Spleen (tissue), 11 donors: ENCODE measurements around the gene ACYP2. TPM values are rescaled to one million over a fixed set of nuclear protein-coding genes. Genes with fewer than 3 reads are reported as not detected.
A peak's percentile ranks its signal among the peaks of the same experiment; 100 is the strongest.

Experiments
- DNase-seq: peaks from one replicate; pipeline ENCODE4 v3.0.0-alpha.2; 2020
- H3K27ac ChIP-seq, 8 donors: fragments of 200-600 bp; sonication (generic) in 7 of 8; 1 replicate in 4 of 8; 2 replicates in 4 of 8; pipeline versions ENCODE4 v1.5.0 to v1.8.0; 2016 to 2021; ENCODE audit warnings: inconsistent platforms in 4 of 8, mild to moderate bottlenecking in 4 of 8, moderate library complexity in 1 of 8
- H3K27me3 ChIP-seq, 7 donors: fragments of 200-600 bp; sonication (generic) in 6 of 7; replicated peaks in 1 of 7; 1 replicate in 4 of 7; 2 replicates in 3 of 7; pipeline versions ENCODE4 v1.5.0 to v1.8.0; 2016 to 2021; ENCODE audit warnings: inconsistent platforms in 3 of 7, mild to moderate bottlenecking in 1 of 7
- H3K36me3 ChIP-seq, 6 donors: fragments of 200-600 bp; sonication (generic) in 5 of 6; 1 replicate in 4 of 6; 2 replicates in 2 of 6; pipeline versions ENCODE4 v1.5.0 to v1.8.0; 2016 to 2021; ENCODE audit warnings: inconsistent platforms in 2 of 6
- H3K4me1 ChIP-seq, 6 donors: fragments of 200-600 bp; sonication (generic) in 5 of 6; 1 replicate in 3 of 6; 2 replicates in 3 of 6; pipeline versions ENCODE4 v1.5.0 to v1.8.0; 2016 to 2021; ENCODE audit warnings: inconsistent platforms in 3 of 6
- H3K4me3 ChIP-seq, 8 donors: fragments of 200-600 bp; sonication (generic) in 7 of 8; 1 replicate in 4 of 8; 2 replicates in 4 of 8; pipeline versions ENCODE4 v1.5.0 to v1.8.0; 2016 to 2021; ENCODE audit warnings: inconsistent platforms in 4 of 8, mild to moderate bottlenecking in 4 of 8, moderate library complexity in 2 of 8
- H3K9me3 ChIP-seq, 8 donors: fragments of 200-600 bp; sonication (generic) in 7 of 8; 1 replicate in 4 of 8; 2 replicates in 4 of 8; pipeline versions ENCODE4 v1.5.0 to v1.8.0; 2016 to 2021; ENCODE audit warnings: inconsistent platforms in 4 of 8
- POLR2A ChIP-seq, 3 donors: fragments of 450-650 bp; IDR thresholded peaks; one replicate each; pipeline ENCODE4 v1.5.1; 2017; ENCODE audit warnings: antibody characterized with exemption in 3 of 3, mild to moderate bottlenecking in 1 of 3
- POLR2AphosphoS5 ChIP-seq, 3 donors: sonication (generic); formaldehyde crosslinking; IDR thresholded peaks; one replicate each; pipeline ENCODE4 v1.5.1; 2017; ENCODE audit warnings: antibody characterized with exemption in 3 of 3
- WGBS, 5 donors: extraction: QIAGEN DNeasy Blood & Tissue Kit in 3 of 5; methylation state at CpG; one replicate each; pipeline versions ENCODE4 v1.1.5 to v1.1.7; 2013 to 2018; 5-methylcytosine and 5-hydroxymethylcytosine counted together
- intact Hi-C: fragments of 100-400 bp; cut with DNase I; formaldehyde crosslinking; loops from one replicate; pipeline ENCODE4 v1.15.0; 2023; ENCODE audit warnings: low total_unique reads
- polyA plus RNA-seq, 3 donors: library from polyadenylated mRNA; stranded (reverse); fragments of 200-250 nt; gene quantifications; one replicate each; pipeline ENCODE4 v1.2.1, GENCODE V29; 2013
- total RNA-seq, 7 donors: library from RNA; depleted of rRNA in 3 of 7; stranded (reverse); fragments of >200 nt in 3 of 7; fragmentation: NEBNext Ultra II Directional in 4 of 7; extraction: Animal tissue kit (Norgen Biotek cat#: 25700) in 4 of 7; gene quantifications; one replicate each; pipeline versions ENCODE4 v1.1.0 to v1.2.1, GENCODE V29; 2016 to 2021
- TF ChIP-seq, protein P1 (sequence below), 11 experiments: fragments of 200-600 bp in 7 of 11; fragments of 450-650 bp in 4 of 11; sonication (generic) in 4 of 11; IDR thresholded peaks in 8 of 11; conservative IDR thresholded peaks in 3 of 11; 1 replicate in 7 of 11; 2 replicates in 4 of 11; pipeline versions ENCODE4 v1.4.0 to v1.8.0; 2016 to 2021; ENCODE audit warnings: antibody characterized with exemption in 11 of 11, inconsistent platforms in 4 of 11, mild to moderate bottlenecking in 1 of 11
- donor health status: healthy with polysubstance abuse.
- donor health status: DM: no; HTN: no; CAD: no; lungs with moderate emphysema.
- donor health status: DM: no; HTN: no; CAD: no.
- donor health status: Bipolar disorder and iron deficiency.
- donor health status: healthy.
- donor health status: DM: no; HTN: no; CAD: no.
- donor health status: DM: yes; HTN: yes; CAD: no.

The ACYP2 gene
- total and polyA plus RNA-seq, 10 donors = 14.6 to 32.3 (median 21.7) TPM

DNA sequence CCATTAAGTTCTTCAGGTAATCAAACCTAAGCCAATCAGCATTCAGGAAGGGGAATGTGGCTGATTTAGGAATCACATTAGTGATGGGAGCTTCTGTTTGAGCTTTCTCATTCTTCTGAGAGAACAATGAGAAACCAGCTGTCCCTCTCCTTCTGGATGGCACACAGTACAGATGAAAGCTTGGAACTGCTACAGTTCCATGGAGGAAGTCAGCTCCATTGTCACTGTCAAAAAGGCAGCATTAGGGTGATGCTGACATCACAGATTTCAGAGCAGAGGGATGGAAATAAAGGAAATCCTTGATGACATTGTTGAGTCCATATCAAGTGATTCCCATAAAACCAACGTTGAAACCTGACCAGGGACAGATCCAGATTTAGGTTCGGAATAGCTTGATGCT lies 36.1 kb upstream of the ACYP2 start:
- no peak for TF ChIP-seq POLR2AphosphoS5 (IDR thresholded peaks at IDR 0.05)
- TF ChIP-seq, protein P1, sequence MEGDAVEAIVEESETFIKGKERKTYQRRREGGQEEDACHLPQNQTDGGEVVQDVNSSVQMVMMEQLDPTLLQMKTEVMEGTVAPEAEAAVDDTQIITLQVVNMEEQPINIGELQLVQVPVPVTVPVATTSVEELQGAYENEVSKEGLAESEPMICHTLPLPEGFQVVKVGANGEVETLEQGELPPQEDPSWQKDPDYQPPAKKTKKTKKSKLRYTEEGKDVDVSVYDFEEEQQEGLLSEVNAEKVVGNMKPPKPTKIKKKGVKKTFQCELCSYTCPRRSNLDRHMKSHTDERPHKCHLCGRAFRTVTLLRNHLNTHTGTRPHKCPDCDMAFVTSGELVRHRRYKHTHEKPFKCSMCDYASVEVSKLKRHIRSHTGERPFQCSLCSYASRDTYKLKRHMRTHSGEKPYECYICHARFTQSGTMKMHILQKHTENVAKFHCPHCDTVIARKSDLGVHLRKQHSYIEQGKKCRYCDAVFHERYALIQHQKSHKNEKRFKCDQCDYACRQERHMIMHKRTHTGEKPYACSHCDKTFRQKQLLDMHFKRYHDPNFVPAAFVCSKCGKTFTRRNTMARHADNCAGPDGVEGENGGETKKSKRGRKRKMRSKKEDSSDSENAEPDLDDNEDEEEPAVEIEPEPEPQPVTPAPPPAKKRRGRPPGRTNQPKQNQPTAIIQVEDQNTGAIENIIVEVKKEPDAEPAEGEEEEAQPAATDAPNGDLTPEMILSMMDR (IDR thresholded peaks at IDR 0.05 in 8 of 11, conservative IDR thresholded peaks at IDR 0.05 in 3 of 11) = no peak
- no peak overlapping the region for H3K4me3 ChIP-seq
- intact Hi-C loops = no loop called here
- no peaks in the 10 kb centered on the region for H3K27me3 ChIP-seq
- DNase-seq = no peak
- H3K9me3 ChIP-seq = no peaks in the 10 kb centered on the region
- H3K4me1 ChIP-seq = no peaks in the 10 kb centered on the region
- peaks cover 0 to 7% (median 0%) of the 10 kb centered on the region in 6 donors for H3K36me3 ChIP-seq
- 63 to 83% (median 79%) methylated on average over 2 of the region's 2 CpGs for WGBS, 5 donors
- no peak overlapping the region for H3K27ac ChIP-seq

DNA sequence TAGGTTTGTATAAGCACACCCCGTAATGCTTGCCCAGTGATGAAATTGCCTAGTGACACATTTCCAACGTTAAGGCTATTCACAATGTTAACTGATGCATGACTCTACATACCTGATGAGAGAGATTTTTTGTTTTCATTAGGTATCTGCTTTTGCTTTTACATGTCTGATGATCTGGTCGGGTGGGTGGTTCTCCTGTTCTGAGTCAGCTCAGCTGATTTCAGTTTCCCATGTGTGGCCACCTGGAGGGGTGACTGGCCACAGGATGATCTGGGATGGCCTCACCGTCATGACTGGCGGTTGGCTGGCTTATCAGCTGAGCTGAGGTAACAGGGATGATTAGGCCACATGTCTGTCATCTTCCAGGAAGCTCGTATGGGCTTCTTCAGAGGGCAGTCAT lies 33.8 kb upstream of the ACYP2 start:
- no peak for DNase-seq
- TF ChIP-seq POLR2A (IDR thresholded peaks at IDR 0.05) (no peak), POLR2AphosphoS5 (IDR thresholded peaks at IDR 0.05) (no peak)
- TF ChIP-seq, protein P1 (IDR thresholded peaks at IDR 0.05 in 8 of 11, conservative IDR thresholded peaks at IDR 0.05 in 3 of 11) = no peak
- Histone ChIP-seq H3K36me3 (peaks cover 0 to 7% (median 0%) of the 10 kb centered on the region in 6 donors), H3K9me3 (no peaks in the 10 kb centered on the region), H3K4me3 (no peak overlapping the region), H3K4me1 (no peaks in the 10 kb centered on the region), H3K27me3 (no peaks in the 10 kb centered on the region), H3K27ac (no peak overlapping the region)
- intact Hi-C loops = no loop called here
- WGBS, 5 donors = 59 to 84% (median 75%) methylated on average over 6 of the region's 6 CpGs

GRCh38 chr2:54083021-54083420 lies 32.4 kb upstream of the ACYP2 start:
- WGBS, 5 donors = 89 to 96% (median 96%) methylated on average over 6 of the region's 6 CpGs
- intact Hi-C loops = no loop called here
- no peak for DNase-seq

GRCh38 chr2:54083445-54083844 lies 32.0 kb upstream of the ACYP2 start:
- no peaks in the 10 kb centered on the region for H3K27me3 ChIP-seq
- DNase-seq = no peak
- no peaks in the 10 kb centered on the region for H3K4me1 ChIP-seq
- TF ChIP-seq POLR2A (IDR thresholded peaks at IDR 0.05) = no peak
- no peak for TF ChIP-seq POLR2AphosphoS5 (IDR thresholded peaks at IDR 0.05)
- no peak overlapping the region for H3K27ac ChIP-seq
- H3K9me3 ChIP-seq = no peaks in the 10 kb centered on the region
- intact Hi-C loops = no loop called here
- 94 to 100% (median 97%) methylated on average over 1 of the region's 1 CpG for WGBS, 5 donors
- H3K4me3 ChIP-seq = no peak overlapping the region
- peaks cover 0 to 7% (median 0%) of the 10 kb centered on the region in 6 donors for H3K36me3 ChIP-seq

More at GRCh38 chr2:54083021-54083420, 32.4 kb upstream of the ACYP2 start:
- no peak overlapping the region for H3K27ac ChIP-seq
- TF ChIP-seq, protein P1 (IDR thresholded peaks at IDR 0.05 in 8 of 11, conservative IDR thresholded peaks at IDR 0.05 in 3 of 11) = no peak
- no peak for TF ChIP-seq POLR2AphosphoS5 (IDR thresholded peaks at IDR 0.05)
- TF ChIP-seq POLR2A (IDR thresholded peaks at IDR 0.05) = no peak
- no peak overlapping the region for H3K4me3 ChIP-seq
- H3K36me3 ChIP-seq = peaks cover 0 to 7% (median 0%) of the 10 kb centered on the region in 6 donors
- H3K9me3 ChIP-seq = no peaks in the 10 kb centered on the region
- H3K4me1 ChIP-seq = no peaks in the 10 kb centered on the region
- H3K27me3 ChIP-seq = no peaks in the 10 kb centered on the region

DNA sequence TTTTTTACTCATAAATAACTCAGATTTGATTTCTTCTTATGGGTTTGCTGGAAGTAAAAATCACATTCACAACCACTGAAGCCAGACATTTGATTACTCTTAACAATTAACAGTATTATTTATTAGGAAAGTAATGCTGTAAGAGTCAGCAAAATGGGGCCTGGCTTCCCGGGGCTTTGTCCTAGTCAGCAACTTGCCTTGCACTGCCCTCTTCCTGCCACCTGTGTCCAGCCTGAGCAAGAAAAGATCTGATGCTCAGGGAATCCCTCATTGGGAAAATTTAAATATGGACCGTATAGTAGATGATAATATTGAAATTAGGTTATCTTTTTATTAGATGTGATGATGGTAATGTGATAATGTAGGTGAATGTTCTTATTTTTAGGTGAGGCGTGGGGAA lies 30.8 kb upstream of the ACYP2 start:
- DNase-seq = no peak
- whole genome bisulfite sequencing, 5 donors = 57 to 88% (median 77%) methylated on average over 3 of the region's 3 CpGs

More for the DNA sequence above, 30.8 kb upstream of the ACYP2 start:
- Histone ChIP-seq H3K4me3 (no peak overlapping the region), H3K27me3 (no peaks in the 10 kb centered on the region), H3K9me3 (no peaks in the 10 kb centered on the region), H3K27ac (no peak overlapping the region), H3K36me3 (peaks cover 0 to 7% (median 0%) of the 10 kb centered on the region in 6 donors), H3K4me1 (no peaks in the 10 kb centered on the region)
- no peak for TF ChIP-seq POLR2A (IDR thresholded peaks at IDR 0.05)
- TF ChIP-seq, protein P1 (IDR thresholded peaks at IDR 0.05 in 8 of 11, conservative IDR thresholded peaks at IDR 0.05 in 3 of 11) = peak in 4 of 11 experiments; percentile 14 to 28 (median 25)
- intact Hi-C loops = no loop called here
